GM12801 (cell line): ENCODE measurements around the gene FHL1.

Experiments used
- CTCF ChIP-seq: IDR thresholded peaks from one replicate; pipeline ENCODE4 v1.5.1; 2011; ENCODE audit warnings: control low read depth; ENCODE audit not compliant: insufficient read length; ENCODE audit errors: extremely low read depth

The FHL1 gene

GRCh38 chrX:136210806-136211205, 63.5 kb downstream of the FHL1 start:
- no peak for TF ChIP-seq CTCF

GRCh38 chrX:136211766-136212556, 64.6 kb downstream of the FHL1 start:
- no peak for TF ChIP-seq CTCF

GRCh38 chrX:136212557-136213111, 65.3 kb downstream of the FHL1 start:
- no peak for TF ChIP-seq CTCF

- TF ChIP-seq CTCF = no peak
Observed at GRCh38 chrX:136214551-136214950, 67.2 kb downstream of the FHL1 start.

- TF ChIP-seq CTCF = no peak
Observed at GRCh38 chrX:136215559-136215958, 68.2 kb downstream of the FHL1 start.

GRCh38 chrX:136219893-136220292, 72.6 kb downstream of the FHL1 start:
- no peak for TF ChIP-seq CTCF

GRCh38 chrX:136220540-136220939, 73.2 kb downstream of the FHL1 start:
- no peak for TF ChIP-seq CTCF
